ENCODE data around the gene SPAAR. TPM values are rescaled to one million over a fixed set of nuclear protein-coding genes. Genes with fewer than 3 reads are reported as not detected.

The SPAAR gene
- total and polyA plus RNA-seq, 9 of the 15 experiments (the other 6 are each of a cell fraction or from before 2014, with no cell fraction given): not detected

- TF ChIP-seq TSHZ1 (CRISPR knock-in tag; IDR thresholded peaks at IDR 0.05) (no peak), RBM34 (IDR thresholded peaks at IDR 0.05; ENCODE audit: borderline replicate concordance, insufficient read depth, low read length) (no peak), STAT5A (IDR thresholded peaks at IDR 0.05; ENCODE audit: borderline replicate concordance, low read length) (no peak), SPI1 (IDR thresholded peaks at IDR 0.05; ENCODE audit: borderline replicate concordance, low read depth, low read length) (peak; percentile 63; the same call in 1 of the 2 replicates), ZBTB7A (IDR thresholded peaks at IDR 0.05; ENCODE audit: borderline replicate concordance, control insufficient read depth, low read depth, low read length) (no peak), TSC22D4 (tag; IDR thresholded peaks at IDR 0.05) (no peak), ZNF79 (CRISPR knock-in tag; IDR thresholded peaks at IDR 0.05; ENCODE audit: low read depth) (no peak), CEBPZ (IDR thresholded peaks at IDR 0.05; ENCODE audit: borderline replicate concordance, low read depth, low read length) (no peak), ZNF316 (IDR thresholded peaks at IDR 0.05) (no peak), TFAP4 (CRISPR knock-in tag; IDR thresholded peaks at IDR 0.05; ENCODE audit: borderline replicate concordance) (no peak), NBN (IDR thresholded peaks at IDR 0.05; ENCODE audit: low read depth) (peak; percentile 46; the same call in 1 of the 2 replicates), STAT5B (CRISPR knock-in tag; IDR thresholded peaks at IDR 0.05) (no peak), TCF7L2 (IDR thresholded peaks at IDR 0.05; ENCODE audit: low read depth, low read length) (no peak), TEAD4 (IDR thresholded peaks at IDR 0.05; ENCODE audit: low read length) (0 out of 2 replicates have a peak, but pooled peaks have one; percentile 11), TEAD4 (CRISPR knock-in tag; IDR thresholded peaks at IDR 0.05; ENCODE audit: borderline replicate concordance) (no peak), MNT (conservative IDR thresholded peaks at IDR 0.05) (0 out of 4 replicates have a peak, but pooled peaks of 1 of the 2 experiments have one; percentile 22), ZNF384 (IDR thresholded peaks at IDR 0.05; ENCODE audit: low read depth, low read length) (peak; percentile 76), ATF7 (IDR thresholded peaks at IDR 0.05) (0 out of 2 replicates have a peak, but pooled peaks have one; percentile 16), CTBP1 (IDR thresholded peaks at IDR 0.05; ENCODE audit: borderline replicate concordance) (no peak)
Measured at GRCh38 chr9:35945341-35946018, 36.2 kb downstream of the SPAAR start (continued).

All from K562 (cell line).